CD8-positive, alpha-beta memory T cell (primary cell): ENCODE data around the gene CDK14. TPM values are rescaled to one million over a fixed set of nuclear protein-coding genes. Genes with fewer than 3 reads are reported as not detected.

ENCODE experiments used
- CTCF ChIA-PET: fragments of 350-600 bp; sonication (Branson Sonifier 250); formaldehyde crosslinking; loops from one replicate; lab custom pipeline; 2021; ENCODE audit warnings: antibody characterized with exemption; lab: Charles Lee
- POLR2A ChIA-PET: fragments of 350-600 bp; sonication (Branson Sonifier 250); formaldehyde crosslinking; loops from one replicate; lab custom pipeline; 2021; ENCODE audit warnings: antibody characterized with exemption; lab: Charles Lee
- DNase-seq, 5 donors: peaks; one replicate each; pipeline versions ENCODE4 v3.0.0 to v3.0.0-alpha.2; 2020 to 2022; ENCODE audit warnings: mixed read lengths in 1 of 5
- H3K27ac ChIP-seq: one replicate; pipeline ENCODE4 v1.7.0; 2013; ENCODE audit warnings: low read depth, mild to moderate bottlenecking, low read length, moderate library complexity
- H3K27me3 ChIP-seq: 2 replicates; pipeline ENCODE4 v1.7.0; 2013; ENCODE audit warnings: low read length, mild to moderate bottlenecking; ENCODE audit not compliant: insufficient read depth, poor library complexity, severe bottlenecking
- H3K36me3 ChIP-seq: 2 replicates; pipeline ENCODE4 v1.7.0; 2013; ENCODE audit warnings: mild to moderate bottlenecking, low read length, moderate library complexity; ENCODE audit not compliant: insufficient read depth
- H3K4me1 ChIP-seq: 2 replicates; pipeline ENCODE4 v1.7.0; 2013; ENCODE audit warnings: mild to moderate bottlenecking, low read length, moderate library complexity; ENCODE audit not compliant: insufficient read depth
- H3K4me3 ChIP-seq: 2 replicates; pipeline ENCODE4 v1.7.0; 2013; ENCODE audit warnings: mild to moderate bottlenecking, low read length
- H3K9me3 ChIP-seq: 2 replicates; pipeline ENCODE4 v1.7.0; 2013; ENCODE audit warnings: mild to moderate bottlenecking, low read length
- H3K27ac Mint-ChIP-seq, 8 donors: one replicate each; pipeline ENCODE4 v1.8.0; 2020 to 2021; ENCODE audit warnings: mixed read lengths in 8 of 8, mild to moderate bottlenecking in 6 of 8, inconsistent platforms in 3 of 8, moderate library complexity in 3 of 8
- H3K27me3 Mint-ChIP-seq, 2 donors: one replicate each; pipeline ENCODE4 v1.8.0; 2020 to 2021; ENCODE audit warnings: mixed read lengths in 2 of 2, mild to moderate bottlenecking in 1 of 2, moderate library complexity in 1 of 2
- H3K36me3 Mint-ChIP-seq, 3 donors: one replicate each; pipeline ENCODE4 v1.8.0; 2020 to 2021; ENCODE audit warnings: mixed read lengths in 3 of 3, inconsistent platforms in 1 of 3, mild to moderate bottlenecking in 1 of 3
- H3K4me1 Mint-ChIP-seq, 3 donors: one replicate each; pipeline ENCODE4 v1.8.0; 2020 to 2021; ENCODE audit warnings: mixed read lengths in 3 of 3, inconsistent platforms in 1 of 3, mild to moderate bottlenecking in 1 of 3
- H3K4me3 Mint-ChIP-seq, 7 donors: one replicate each; pipeline ENCODE4 v1.8.0; 2020 to 2021; ENCODE audit warnings: mixed read lengths in 7 of 7, mild to moderate bottlenecking in 6 of 7, moderate library complexity in 4 of 7, inconsistent platforms in 2 of 7
- H3K9me3 Mint-ChIP-seq, 5 donors: one replicate each; pipeline ENCODE4 v1.8.0; 2020 to 2022; ENCODE audit warnings: mixed read lengths in 5 of 5, mild to moderate bottlenecking in 3 of 5, moderate library complexity in 2 of 5, inconsistent platforms in 1 of 5
- polyA plus RNA-seq: library from polyadenylated mRNA; unstranded; fragments of 300-500 nt; fragmentation: Illumina TruSeq; gene quantifications from one replicate; pipeline ENCODE4 v1.2.3, GENCODE V29; 2021
- total RNA-seq, 2 experiments: library from RNA; stranded (reverse); gene quantifications; one replicate each; pipeline ENCODE4 v1.2.3, GENCODE V29; 2021

Gene CDK14
- total and polyA plus RNA-seq, 3 experiments from 2014 or later, result 0.05 to 0.20 TPM; not detected in 1

DNA sequence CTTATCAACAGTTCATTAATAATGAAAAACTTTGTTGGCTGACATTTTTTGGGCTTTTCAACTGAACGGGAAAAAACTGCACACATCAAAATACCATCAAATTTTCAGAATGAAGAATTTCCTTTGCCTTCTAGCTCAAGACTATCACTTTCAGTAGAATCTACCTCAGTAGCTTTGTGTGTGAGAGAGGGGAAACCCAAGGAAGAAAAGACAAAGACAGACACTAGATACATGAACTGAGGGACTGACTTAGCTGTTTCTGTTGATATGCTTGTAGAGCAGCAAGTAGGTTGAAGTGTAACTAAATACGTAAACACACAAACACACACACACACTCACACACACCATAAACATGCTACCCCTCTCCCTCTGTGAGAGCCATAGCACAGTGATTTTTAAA lies 257.1 kb downstream of the CDK14 start:
- H3K4me1 ChIP-seq, result no peaks in the 10 kb centered on the region
- Mint-ChIP-seq H3K27ac (no peak overlapping the region), H3K36me3 (no peaks in the 10 kb centered on the region), H3K4me3 (no peak overlapping the region), H3K9me3 (peaks cover 0 to 5% (median 2%) of the 10 kb centered on the region in 5 donors), H3K4me1 (no peaks in the 10 kb centered on the region), H3K27me3 (no peaks in the 10 kb centered on the region)
- no peaks in the 10 kb centered on the region for H3K9me3 ChIP-seq
- ChIA-PET CTCF (no interaction called here), POLR2A (no interaction called here)
- no peaks in the 10 kb centered on the region for H3K36me3 ChIP-seq
- no peaks in the 10 kb centered on the region for H3K27me3 ChIP-seq
- DNase-seq, result no peak
- no peak overlapping the region for H3K4me3 ChIP-seq
- no peak overlapping the region for H3K27ac ChIP-seq

DNA sequence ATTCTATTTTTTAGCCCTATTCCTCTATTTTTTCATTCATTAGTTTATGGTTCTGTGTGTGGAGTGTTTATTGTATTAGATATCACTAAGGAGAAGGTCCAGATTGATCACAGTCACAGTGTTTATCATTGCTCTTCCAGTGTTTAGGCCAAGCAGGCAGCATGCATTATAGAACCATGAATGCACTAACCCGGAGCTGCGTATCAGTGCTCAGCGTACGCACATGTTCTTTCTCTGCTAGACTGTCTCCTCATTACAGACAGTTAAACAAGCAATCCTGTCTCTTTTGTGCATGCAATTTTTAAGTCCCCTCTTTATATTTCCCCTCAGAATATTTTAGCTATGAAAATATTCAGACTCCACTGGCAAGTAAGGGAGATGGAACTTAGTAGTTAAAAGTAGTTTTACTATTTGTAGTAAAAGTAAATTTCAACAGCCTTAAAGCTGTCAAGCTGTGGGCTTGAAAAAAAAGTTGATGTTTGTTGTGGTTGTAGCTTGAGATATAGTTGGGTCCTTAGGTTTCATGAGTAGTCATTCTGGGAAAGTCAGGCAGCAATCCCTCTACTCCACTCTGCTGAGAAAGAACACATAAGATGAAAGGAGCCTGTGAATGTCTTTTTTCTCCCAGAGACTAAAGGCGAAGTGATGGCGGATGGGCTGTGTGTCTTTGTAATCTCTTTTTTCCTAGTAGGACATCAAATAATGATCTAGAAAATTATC lies 260.4 kb downstream of the CDK14 start:
- H3K4me1 Mint-ChIP-seq, result no peaks in the 10 kb centered on the region
- Histone ChIP-seq H3K9me3 (no peaks in the 10 kb centered on the region), H3K27ac (no peak overlapping the region), H3K4me1 (no peaks in the 10 kb centered on the region), H3K4me3 (no peak overlapping the region), H3K27me3 (no peaks in the 10 kb centered on the region), H3K36me3 (no peaks in the 10 kb centered on the region)
- H3K36me3 Mint-ChIP-seq, result no peaks in the 10 kb centered on the region
- peaks cover 0 to 13% (median 0%) of the 10 kb centered on the region in 5 donors for H3K9me3 Mint-ChIP-seq
- H3K27ac Mint-ChIP-seq, result no peak overlapping the region
- H3K4me3 Mint-ChIP-seq, result no peak overlapping the region
- POLR2A ChIA-PET, result no interaction called here
- CTCF ChIA-PET, result no interaction called here
- no peaks in the 10 kb centered on the region for H3K27me3 Mint-ChIP-seq
- no peak for DNase-seq

DNA sequence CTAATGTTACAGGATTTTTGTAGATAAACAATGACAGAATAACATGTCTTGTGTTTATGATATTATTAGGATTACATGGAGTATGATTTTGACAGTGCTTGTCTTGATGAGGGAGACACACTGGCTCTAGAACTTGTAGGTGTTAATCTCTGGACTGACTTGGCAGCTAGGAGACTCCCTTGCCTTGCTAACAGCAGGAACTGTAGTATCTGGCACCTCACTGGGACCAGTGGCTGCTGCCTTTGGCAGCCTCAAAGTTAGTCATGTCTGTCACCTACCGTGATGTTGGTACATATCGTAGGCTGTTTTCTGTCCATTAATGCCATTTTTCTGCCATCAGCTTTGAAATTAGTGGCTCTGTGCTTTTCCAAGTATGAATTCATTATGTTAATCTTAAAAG lies 261.5 kb downstream of the CDK14 start:
- DNase-seq, result no peak
- Histone ChIP-seq H3K27me3 (no peaks in the 10 kb centered on the region), H3K4me3 (no peak overlapping the region), H3K27ac (no peak overlapping the region), H3K4me1 (no peaks in the 10 kb centered on the region), H3K36me3 (no peaks in the 10 kb centered on the region), H3K9me3 (no peaks in the 10 kb centered on the region)
- POLR2A ChIA-PET, result no interaction called here
- H3K9me3 Mint-ChIP-seq, result peaks cover 0 to 16% (median 0%) of the 10 kb centered on the region in 5 donors
- CTCF ChIA-PET, result no interaction called here
- H3K4me3 Mint-ChIP-seq, result no peak overlapping the region
- no peaks in the 10 kb centered on the region for H3K36me3 Mint-ChIP-seq
- H3K27ac Mint-ChIP-seq, result no peak overlapping the region
- no peaks in the 10 kb centered on the region for H3K4me1 Mint-ChIP-seq
- no peaks in the 10 kb centered on the region for H3K27me3 Mint-ChIP-seq

DNA sequence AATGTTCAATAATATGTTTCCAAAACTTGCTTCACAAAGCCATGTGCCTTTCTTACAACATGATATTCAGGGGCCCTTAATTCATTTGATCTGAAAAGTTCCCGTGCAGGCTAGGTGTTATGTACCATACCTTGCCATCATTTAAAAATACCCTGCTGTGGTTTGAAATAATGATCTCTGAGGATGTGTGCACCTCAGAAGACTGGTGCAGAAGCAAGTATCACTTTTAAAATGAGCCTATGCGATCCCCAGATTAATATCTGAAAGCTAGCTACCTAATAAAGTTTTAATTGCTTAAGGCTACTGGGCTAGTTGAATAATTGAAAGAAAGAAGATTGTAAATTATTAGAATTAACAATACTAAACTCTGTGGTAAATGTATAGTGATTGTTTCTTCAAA lies 262.4 kb downstream of the CDK14 start:
- POLR2A ChIA-PET, result no interaction called here
- Mint-ChIP-seq H3K27me3 (no peaks in the 10 kb centered on the region), H3K36me3 (no peaks in the 10 kb centered on the region), H3K4me3 (no peak overlapping the region), H3K9me3 (peaks cover 0 to 16% (median 0%) of the 10 kb centered on the region in 5 donors), H3K27ac (no peak overlapping the region), H3K4me1 (no peaks in the 10 kb centered on the region)
- Histone ChIP-seq H3K27ac (no peak overlapping the region), H3K27me3 (no peaks in the 10 kb centered on the region), H3K36me3 (no peaks in the 10 kb centered on the region), H3K4me1 (no peaks in the 10 kb centered on the region), H3K9me3 (no peaks in the 10 kb centered on the region), H3K4me3 (no peak overlapping the region)
- no peak for DNase-seq
- CTCF ChIA-PET, result no interaction called here

DNA sequence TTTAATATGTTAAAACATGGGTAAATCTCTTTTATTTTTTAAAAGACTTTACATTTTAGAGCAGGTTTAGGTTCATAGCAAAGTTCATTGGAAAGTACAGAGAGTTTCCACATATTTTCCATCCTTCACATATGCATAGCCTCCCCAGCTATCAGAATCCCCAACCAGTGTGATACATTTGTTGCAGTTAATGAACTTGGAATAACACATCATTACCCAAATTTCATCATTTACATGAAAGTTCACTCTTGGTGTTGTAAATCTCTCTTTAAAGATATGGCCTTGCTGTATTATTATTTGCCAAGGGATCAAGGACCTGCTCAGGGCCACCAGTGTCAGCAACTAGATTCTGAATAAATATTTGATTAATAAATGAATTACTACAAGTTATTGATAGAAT lies 263.4 kb downstream of the CDK14 start:
- ChIA-PET POLR2A (no interaction called here), CTCF (no interaction called here)
- Mint-ChIP-seq H3K27ac (no peak overlapping the region), H3K36me3 (no peaks in the 10 kb centered on the region), H3K9me3 (peaks cover 0 to 16% (median 0%) of the 10 kb centered on the region in 5 donors), H3K4me3 (no peak overlapping the region), H3K27me3 (no peaks in the 10 kb centered on the region), H3K4me1 (no peaks in the 10 kb centered on the region)
- no peaks in the 10 kb centered on the region for H3K4me1 ChIP-seq
- no peak overlapping the region for H3K27ac ChIP-seq
- H3K27me3 ChIP-seq, result no peaks in the 10 kb centered on the region
- no peak overlapping the region for H3K4me3 ChIP-seq
- no peak for DNase-seq
- H3K9me3 ChIP-seq, result no peaks in the 10 kb centered on the region
- no peaks in the 10 kb centered on the region for H3K36me3 ChIP-seq

DNA sequence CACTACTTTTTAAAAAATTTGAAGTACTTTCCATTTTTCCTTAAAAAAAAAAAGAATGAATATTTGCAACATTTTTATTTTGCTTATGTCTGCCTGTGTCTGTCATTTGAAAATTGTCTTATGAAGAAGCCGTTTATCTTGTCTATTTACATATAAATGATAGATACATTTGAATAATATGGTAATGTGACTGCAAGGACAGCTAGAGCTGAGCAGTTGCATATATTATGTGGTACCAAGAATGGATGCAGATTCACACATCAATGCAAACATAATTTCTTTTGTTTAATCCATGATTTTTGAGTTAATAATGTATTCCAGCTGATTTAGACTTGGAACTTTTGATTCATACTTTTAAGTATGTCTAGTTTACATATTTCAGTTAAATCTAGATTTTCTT lies 268.0 kb downstream of the CDK14 start:
- H3K9me3 Mint-ChIP-seq, result peaks cover 0 to 26% (median 1%) of the 10 kb centered on the region in 5 donors

DNA sequence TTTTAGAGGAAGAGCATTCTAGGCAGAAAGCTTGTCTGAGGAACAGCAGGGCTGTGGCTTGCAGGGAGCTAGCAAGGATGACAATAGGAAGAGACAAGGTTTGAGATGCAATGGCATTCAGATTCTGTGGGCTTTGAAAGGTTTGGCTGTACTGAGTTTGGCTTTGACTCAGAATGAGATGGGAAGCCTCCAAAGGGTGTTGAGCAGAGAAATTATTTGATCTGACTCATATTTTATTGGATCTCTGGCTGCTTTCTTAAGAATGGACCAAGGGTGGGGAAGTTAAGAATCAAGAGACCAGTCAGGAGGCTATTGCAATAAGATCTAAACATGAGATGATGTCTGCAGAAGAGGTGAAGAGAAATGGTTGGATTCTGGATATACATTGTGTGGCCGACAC lies 273.2 kb downstream of the CDK14 start:
- no peaks in the 10 kb centered on the region for H3K4me1 ChIP-seq
- Mint-ChIP-seq H3K36me3 (no peaks in the 10 kb centered on the region), H3K4me1 (no peaks in the 10 kb centered on the region), H3K9me3 (peaks cover 0 to 17% (median 7%) of the 10 kb centered on the region in 5 donors), H3K4me3 (no peak overlapping the region), H3K27me3 (no peaks in the 10 kb centered on the region), H3K27ac (no peak overlapping the region)
- CTCF ChIA-PET, result no interaction called here
- DNase-seq, result no peak
- no peaks in the 10 kb centered on the region for H3K9me3 ChIP-seq
- POLR2A ChIA-PET, result no interaction called here
- H3K36me3 ChIP-seq, result no peaks in the 10 kb centered on the region
- H3K4me3 ChIP-seq, result no peak overlapping the region
- no peaks in the 10 kb centered on the region for H3K27me3 ChIP-seq
- H3K27ac ChIP-seq, result no peak overlapping the region

More for the DNA sequence above, 268.0 kb downstream of the CDK14 start:
- Mint-ChIP-seq H3K36me3 (no peaks in the 10 kb centered on the region), H3K4me3 (no peak overlapping the region), H3K27ac (no peak overlapping the region), H3K27me3 (no peaks in the 10 kb centered on the region), H3K4me1 (no peaks in the 10 kb centered on the region)
- ChIA-PET POLR2A (no interaction called here), CTCF (no interaction called here)
- Histone ChIP-seq H3K27ac (no peak overlapping the region), H3K4me1 (no peaks in the 10 kb centered on the region), H3K9me3 (no peaks in the 10 kb centered on the region), H3K36me3 (no peaks in the 10 kb centered on the region), H3K4me3 (no peak overlapping the region), H3K27me3 (no peaks in the 10 kb centered on the region)
- no peak for DNase-seq

DNA sequence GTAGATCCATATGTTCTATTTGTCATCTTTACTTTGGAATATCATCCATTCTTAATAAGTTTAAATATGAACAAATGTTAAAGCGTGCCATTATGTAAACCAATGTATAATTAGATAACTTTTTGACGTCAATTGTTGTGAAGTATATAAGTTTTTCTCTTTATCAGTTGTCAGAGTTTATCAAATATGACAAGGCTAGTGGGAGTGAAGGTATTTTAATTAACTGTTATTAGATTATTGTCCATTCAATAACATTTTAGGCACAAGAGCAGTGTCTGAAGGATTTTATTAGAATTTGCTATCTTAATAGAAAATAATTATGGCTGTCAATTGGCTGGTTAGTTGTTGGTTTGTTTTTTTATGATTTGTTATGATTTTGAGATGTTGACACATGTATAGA lies 280.6 kb downstream of the CDK14 start:
- Mint-ChIP-seq H3K9me3 (peaks cover 0 to 7% (median 4%) of the 10 kb centered on the region in 5 donors), H3K36me3 (no peaks in the 10 kb centered on the region), H3K4me3 (no peak overlapping the region), H3K4me1 (no peaks in the 10 kb centered on the region), H3K27ac (no peak overlapping the region), H3K27me3 (no peaks in the 10 kb centered on the region)
- Histone ChIP-seq H3K4me1 (no peaks in the 10 kb centered on the region), H3K4me3 (no peak overlapping the region), H3K36me3 (no peaks in the 10 kb centered on the region), H3K27me3 (no peaks in the 10 kb centered on the region), H3K9me3 (no peaks in the 10 kb centered on the region), H3K27ac (no peak overlapping the region)
- DNase-seq, result no peak
- POLR2A ChIA-PET, result no interaction called here
- CTCF ChIA-PET, result no interaction called here
